HG02943 (cell line): Measurements from ENCODE around the gene C1orf21.

Source experiments
- ATAC-seq: cut with Tn5 transposase; IDR thresholded peaks from one replicate; pipeline ENCODE4 v1.9.1; 2021; ENCODE audit warnings: mild to moderate bottlenecking, low read depth, moderate library complexity; ENCODE audit not compliant: unreplicated experiment

Gene C1orf21

GRCh38 chr1:184640505-184640904 lies 253.7 kb downstream of the C1orf21 start:
- ATAC-seq = no peak

GRCh38 chr1:184641894-184642293 lies 255.1 kb downstream of the C1orf21 start:
- no peak for ATAC-seq

- no peak for ATAC-seq
Observed at GRCh38 chr1:184643661-184644060, 256.8 kb downstream of the C1orf21 start.

- ATAC-seq = no peak
Observed at GRCh38 chr1:184644771-184645170, 257.9 kb downstream of the C1orf21 start.

GRCh38 chr1:184646178-184646701 lies 259.4 kb downstream of the C1orf21 start:
- ATAC-seq = no peak

- ATAC-seq = no peak
Observed at GRCh38 chr1:184646824-184647223, 260.0 kb downstream of the C1orf21 start.

- ATAC-seq = no peak
Observed at GRCh38 chr1:184647471-184647870, 260.6 kb downstream of the C1orf21 start.

GRCh38 chr1:184648160-184648855 lies 261.5 kb downstream of the C1orf21 start:
- no peak for ATAC-seq

- no peak for ATAC-seq
Observed at GRCh38 chr1:184648856-184649201, 262.0 kb downstream of the C1orf21 start.

- ATAC-seq = no peak
Observed at GRCh38 chr1:184649451-184649888, 262.6 kb downstream of the C1orf21 start.

- ATAC-seq = no peak
Observed at GRCh38 chr1:184650177-184650866, 263.5 kb downstream of the C1orf21 start.

- no peak for ATAC-seq
Observed at GRCh38 chr1:184655185-184655584, 268.4 kb downstream of the C1orf21 start.

- ATAC-seq = no peak
Observed at GRCh38 chr1:184656221-184656620, 269.4 kb downstream of the C1orf21 start.

GRCh38 chr1:184658055-184658454 lies 271.2 kb downstream of the C1orf21 start:
- ATAC-seq = no peak

GRCh38 chr1:184660462-184661191 lies 273.8 kb downstream of the C1orf21 start:
- no peak for ATAC-seq

- no peak for ATAC-seq
Observed at GRCh38 chr1:184661801-184662200, 275.0 kb downstream of the C1orf21 start.

GRCh38 chr1:184664042-184664660 lies 277.3 kb downstream of the C1orf21 start:
- ATAC-seq = no peak

- no peak for ATAC-seq
Observed at GRCh38 chr1:184664661-184665060, 277.8 kb downstream of the C1orf21 start.

- ATAC-seq = no peak
Observed at GRCh38 chr1:184665360-184665759, 278.5 kb downstream of the C1orf21 start.

GRCh38 chr1:184669391-184669790 lies 282.6 kb downstream of the C1orf21 start:
- no peak for ATAC-seq
